GM23248 (cell line): ENCODE measurements around the gene IFT43. TPM values are rescaled to one million over a fixed set of nuclear protein-coding genes. Genes with fewer than 3 reads are reported as not detected.

ENCODE experiments used
- DNase-seq: peaks from one replicate; pipeline ENCODE4 v3.0.0-alpha.2; 2015
- H2AFZ ChIP-seq: fragments of 200-600 bp; sonication (generic); 2 replicates; pipeline ENCODE4 v1.6.1; 2016; ENCODE audit warnings: antibody characterized with exemption
- H3F3A ChIP-seq: fragments of 200-600 bp; sonication (generic); 2 replicates; pipeline ENCODE4 v1.6.1; 2016; ENCODE audit warnings: mild to moderate bottlenecking, antibody characterized with exemption, mixed run types; ENCODE audit not compliant: insufficient read depth
- H3K27ac ChIP-seq: fragments of 200-600 bp; sonication (generic); 2 replicates; pipeline ENCODE4 v1.5.1; 2016; ENCODE audit warnings: mild to moderate bottlenecking
- H3K27me3 ChIP-seq: fragments of 200-600 bp; sonication (generic); replicated peaks from 2 replicates; pipeline ENCODE4 v1.6.1; 2016; ENCODE audit warnings: mild to moderate bottlenecking; ENCODE audit not compliant: insufficient read depth
- H3K36me3 ChIP-seq: fragments of 200-600 bp; sonication (generic); 2 replicates; pipeline ENCODE4 v1.6.1; 2016; ENCODE audit warnings: low read depth, mild to moderate bottlenecking
- H3K4me1 ChIP-seq: fragments of 200-600 bp; sonication (generic); 2 replicates; pipeline ENCODE4 v1.6.1; 2016; ENCODE audit warnings: mild to moderate bottlenecking; ENCODE audit not compliant: insufficient read depth
- H3K4me2 ChIP-seq: fragments of 200-600 bp; sonication (generic); one replicate; pipeline ENCODE4 v1.6.1; 2016; ENCODE audit warnings: mild to moderate bottlenecking; ENCODE audit not compliant: unreplicated experiment
- H3K4me3 ChIP-seq: fragments of 200-600 bp; sonication (generic); 2 replicates; pipeline ENCODE4 v1.5.1; 2016; ENCODE audit warnings: mild to moderate bottlenecking
- H3K79me2 ChIP-seq: fragments of 200-600 bp; sonication (generic); 2 replicates; pipeline ENCODE4 v1.6.1; 2016; ENCODE audit warnings: mild to moderate bottlenecking; ENCODE audit not compliant: insufficient read depth
- H3K9ac ChIP-seq: fragments of 200-600 bp; sonication (generic); 2 replicates; pipeline ENCODE4 v1.6.1; 2016; ENCODE audit warnings: mild to moderate bottlenecking
- H3K9me2 ChIP-seq: fragments of 200-600 bp; sonication (generic); 2 replicates; pipeline ENCODE4 v1.6.1; 2016; ENCODE audit warnings: mixed run types, mild to moderate bottlenecking, moderate library complexity; ENCODE audit not compliant: insufficient read depth
- H3K9me3 ChIP-seq: fragments of 200-600 bp; sonication (generic); one replicate; pipeline ENCODE4 v1.6.1; 2017; ENCODE audit warnings: low read depth
- H4K20me1 ChIP-seq: fragments of 200-600 bp; sonication (generic); 2 replicates; pipeline ENCODE4 v1.6.0; 2016; ENCODE audit not compliant: insufficient read depth
- EZH2 ChIP-seq: fragments of 200-600 bp; sonication (generic); IDR thresholded peaks from 2 replicates; pipeline ENCODE4 v1.6.1; 2018; ENCODE audit warnings: antibody characterized with exemption, mild to moderate bottlenecking; ENCODE audit not compliant: insufficient read depth, poor library complexity, severe bottlenecking
- EZH2phosphoT487 ChIP-seq: fragments of 200-600 bp; sonication (generic); IDR thresholded peaks from 2 replicates; pipeline ENCODE4 v1.6.1; 2018; ENCODE audit warnings: antibody characterized with exemption, moderate library complexity, mild to moderate bottlenecking, low read depth; ENCODE audit not compliant: insufficient read depth
- WGBS, 2 experiments: methylation state at CpG; one replicate each; pipeline ENCODE4 v1.1.6; 2015 to 2017; ENCODE audit warnings: low lambda C conversion rate in 2 of 2, low coverage in 1 of 2; ENCODE audit errors: missing lambda C conversion rate in 2 of 2; 5-methylcytosine and 5-hydroxymethylcytosine counted together
- in situ Hi-C: fragments of 300-500 bp; cut with MboI; formaldehyde crosslinking; loops from 2 replicates; pipeline ENCODE4 v1.15.0; 2020
- polyA plus RNA-seq: library from polyadenylated mRNA; unstranded; fragments of >200 nt; fragmentation: Nextera tagmentation; extraction: Ambion mirVana; gene quantifications from 2 replicates; pipeline ENCODE4 v1.2.1, GENCODE V29; 2016
- total RNA-seq: library from RNA; depleted of rRNA; stranded (reverse); fragments of >200 nt; shearing (Covaris generic); gene quantifications from 2 replicates; pipeline ENCODE4 v1.2.3, GENCODE V29; 2014

IFT43 gene
- total and polyA plus RNA-seq, 2 experiments from 2014 or later: 41.4 to 67.9 TPM

DNA sequence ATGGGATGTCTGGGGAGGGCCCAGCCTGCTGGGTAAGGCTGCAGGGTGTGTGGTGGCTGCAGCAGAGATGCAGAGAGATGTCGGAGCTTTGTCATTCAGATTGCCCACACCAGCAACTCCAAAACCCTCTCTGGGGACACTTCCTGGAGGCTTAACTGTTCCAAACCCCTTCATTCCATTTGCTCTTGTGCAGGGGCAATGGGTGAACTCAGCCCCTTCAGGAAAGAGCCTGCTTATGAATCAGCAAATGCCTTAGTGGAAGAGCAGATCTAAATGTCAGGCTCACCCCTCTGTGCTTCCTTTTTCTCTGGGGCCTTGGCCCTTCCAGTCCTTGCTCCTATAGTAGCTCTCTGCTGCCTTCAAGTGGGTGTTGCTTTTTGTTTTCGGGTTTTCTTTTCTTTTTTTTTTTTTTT, 129.5 kb downstream of the IFT43 start:
- Histone ChIP-seq H3K4me3 (no peak overlapping the region), H3F3A (no peaks in the 10 kb centered on the region), H2AFZ (no peak overlapping the region), H3K9me2 (no peaks in the 10 kb centered on the region), H3K27ac (no peak overlapping the region), H3K36me3 (no peaks in the 10 kb centered on the region), H3K4me1 (no peaks in the 10 kb centered on the region), H3K9ac (no peak overlapping the region), H3K4me2 (no peak overlapping the region), H4K20me1 (no peaks in the 10 kb centered on the region), H3K9me3 (no peaks in the 10 kb centered on the region), H3K27me3 (peaks cover 3% of the 10 kb centered on the region; the same call in 1 of the 2 replicates), H3K79me2 (no peaks in the 10 kb centered on the region)
- WGBS, 2 experiments: 17 to 26% methylated on average over 2 of the region's 2 CpGs
- in situ Hi-C loops: no loop called here
- no peak for TF ChIP-seq EZH2
- TF ChIP-seq EZH2phosphoT487: no peak
- DNase-seq: peak; percentile 24

- H3K36me3 ChIP-seq: no peaks in the 10 kb centered on the region
- no peak overlapping the region for H3K4me2 ChIP-seq
- TF ChIP-seq EZH2phosphoT487 (no peak), EZH2 (no peak)
- no peaks in the 10 kb centered on the region for H4K20me1 ChIP-seq
- WGBS, 2 experiments: 20 to 26% methylated on average over 16 of the region's 16 CpGs
- in situ Hi-C loops: no loop called here
- no peaks in the 10 kb centered on the region for H3K9me2 ChIP-seq
- no peaks in the 10 kb centered on the region for H3K9me3 ChIP-seq
- H3K27ac ChIP-seq: no peak overlapping the region
- no peaks in the 10 kb centered on the region for H3K4me1 ChIP-seq
- no peak overlapping the region for H2AFZ ChIP-seq
- H3F3A ChIP-seq: no peaks in the 10 kb centered on the region
- no peaks in the 10 kb centered on the region for H3K79me2 ChIP-seq
- no peak for DNase-seq
- peaks cover 3% of the 10 kb centered on the region; the same call in 1 of the 2 replicates for H3K27me3 ChIP-seq
- no peak overlapping the region for H3K4me3 ChIP-seq
- no peak overlapping the region for H3K9ac ChIP-seq
Measured at GRCh38 chr14:76117789-76118484, 132.4 kb downstream of the IFT43 start.

- Histone ChIP-seq H4K20me1 (no peaks in the 10 kb centered on the region), H3K9me3 (no peaks in the 10 kb centered on the region), H3K4me1 (no peaks in the 10 kb centered on the region), H3K27ac (no peak overlapping the region), H2AFZ (no peak overlapping the region), H3K9me2 (no peaks in the 10 kb centered on the region), H3K79me2 (no peaks in the 10 kb centered on the region), H3K9ac (no peak overlapping the region), H3K27me3 (peaks cover 3% of the 10 kb centered on the region; the same call in 1 of the 2 replicates), H3K36me3 (no peaks in the 10 kb centered on the region), H3K4me2 (no peak overlapping the region), H3F3A (no peaks in the 10 kb centered on the region), H3K4me3 (no peak overlapping the region)
- TF ChIP-seq EZH2 (no peak), EZH2phosphoT487 (no peak)
- DNase-seq: no peak
- in situ Hi-C loops: no loop called here
- WGBS, 2 experiments: 47 to 59% methylated on average over 4 of the region's 4 CpGs
Measured at GRCh38 chr14:76118594-76118993, 133.0 kb downstream of the IFT43 start.

GRCh38 chr14:76121089-76121748, 135.7 kb downstream of the IFT43 start:
- Histone ChIP-seq H3K4me2 (no peak overlapping the region), H3K4me1 (no peaks in the 10 kb centered on the region), H3K9ac (no peak overlapping the region), H2AFZ (no peak overlapping the region), H3K27me3 (no peaks in the 10 kb centered on the region), H3K9me2 (no peaks in the 10 kb centered on the region), H3K9me3 (no peaks in the 10 kb centered on the region), H3K27ac (no peak overlapping the region), H4K20me1 (no peaks in the 10 kb centered on the region), H3K4me3 (no peak overlapping the region), H3F3A (no peaks in the 10 kb centered on the region), H3K79me2 (no peaks in the 10 kb centered on the region), H3K36me3 (no peaks in the 10 kb centered on the region)
- in situ Hi-C loops: no loop called here
- 25 to 28% methylated on average over 4 of the region's 4 CpGs for WGBS, 2 experiments
- no peak for DNase-seq
- no peak for TF ChIP-seq EZH2
- TF ChIP-seq EZH2phosphoT487: no peak
